Measurements from ENCODE around the gene CCL27. TPM values are rescaled to one million over a fixed set of nuclear protein-coding genes. Genes with fewer than 3 reads are reported as not detected.

Gene CCL27
- total and polyA plus RNA-seq, 4 donors: 0.66 to 1.0 (median 1.0) TPM; not detected in 1

DNA sequence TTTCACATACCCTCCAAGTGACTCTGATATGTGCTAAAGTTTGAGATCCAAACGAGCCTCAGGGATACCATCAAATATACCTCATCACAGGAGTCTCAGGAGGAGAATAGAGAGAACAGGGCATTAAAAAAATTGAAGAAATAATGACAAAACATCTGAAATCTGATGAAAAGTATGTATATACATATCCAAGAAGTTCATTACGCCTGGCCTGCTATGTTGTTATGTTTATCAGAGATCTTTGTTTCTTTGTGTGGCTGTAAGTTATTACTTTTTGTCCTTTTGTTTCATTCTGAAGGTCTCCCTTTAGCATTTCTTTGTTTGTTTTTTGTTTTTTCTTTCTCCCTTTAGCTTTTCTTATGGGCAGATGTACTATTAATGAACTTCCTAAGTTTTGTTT lies 31.1 kb upstream of the CCL27 start:
- Histone ChIP-seq H3K27ac (ENCODE audit: low read depth, low read length) (no peak overlapping the region), H3K4me3 (ENCODE audit: low read depth, low read length) (no peak overlapping the region), H3K36me3 (ENCODE audit: control insufficient read depth, insufficient read depth, low read length) (no peaks in the 10 kb centered on the region), H3K27me3 (ENCODE audit: control insufficient read depth, insufficient read depth, low read length) (no peaks in the 10 kb centered on the region), H3K9me3 (ENCODE audit: control insufficient read depth, insufficient read depth, low read length) (peaks cover 3% of the 10 kb centered on the region), H3K4me1 (ENCODE audit: control insufficient read depth, insufficient read depth, low read length) (no peaks in the 10 kb centered on the region)
- WGBS (ENCODE audit: insufficient coverage): no CpG with 5 or more reads among the region's 2 CpGs
- DNase-seq (ENCODE audit: low read depth in 4 of 6, low spot score in 6 of 6): no peak

DNA sequence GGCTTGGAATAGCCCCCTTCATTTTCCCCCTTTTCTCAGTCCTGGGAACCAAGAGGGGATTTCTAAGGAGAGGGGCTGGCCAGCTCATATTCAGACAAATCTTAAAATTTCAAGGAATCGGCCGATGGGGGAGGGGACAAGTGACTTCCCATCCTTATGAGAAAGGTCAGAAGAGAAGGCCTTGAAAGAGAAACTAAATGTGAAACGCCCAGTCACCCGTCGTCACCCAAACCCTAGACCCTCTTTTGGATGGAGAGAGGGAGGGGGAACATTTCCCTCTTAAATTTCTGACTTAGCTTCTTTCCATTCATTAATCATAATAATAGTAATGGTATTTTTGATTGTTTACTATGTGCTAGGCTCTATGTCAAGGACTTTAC lies 29.5 kb upstream of the CCL27 start:
- H3K27me3 ChIP-seq (ENCODE audit: control insufficient read depth, insufficient read depth, low read length): no peaks in the 10 kb centered on the region
- no CpG with 5 or more reads among the region's 5 CpGs for WGBS (ENCODE audit: insufficient coverage)
- no peaks in the 10 kb centered on the region for H3K36me3 ChIP-seq (ENCODE audit: control insufficient read depth, insufficient read depth, low read length)
- H3K4me3 ChIP-seq (ENCODE audit: low read depth, low read length): no peak overlapping the region
- no peak for DNase-seq (ENCODE audit: low read depth in 4 of 6, low spot score in 6 of 6)
- H3K27ac ChIP-seq (ENCODE audit: low read depth, low read length): no peak overlapping the region
- H3K9me3 ChIP-seq (ENCODE audit: control insufficient read depth, insufficient read depth, low read length): peaks cover 3% of the 10 kb centered on the region
- H3K4me1 ChIP-seq (ENCODE audit: control insufficient read depth, insufficient read depth, low read length): no peaks in the 10 kb centered on the region

DNA sequence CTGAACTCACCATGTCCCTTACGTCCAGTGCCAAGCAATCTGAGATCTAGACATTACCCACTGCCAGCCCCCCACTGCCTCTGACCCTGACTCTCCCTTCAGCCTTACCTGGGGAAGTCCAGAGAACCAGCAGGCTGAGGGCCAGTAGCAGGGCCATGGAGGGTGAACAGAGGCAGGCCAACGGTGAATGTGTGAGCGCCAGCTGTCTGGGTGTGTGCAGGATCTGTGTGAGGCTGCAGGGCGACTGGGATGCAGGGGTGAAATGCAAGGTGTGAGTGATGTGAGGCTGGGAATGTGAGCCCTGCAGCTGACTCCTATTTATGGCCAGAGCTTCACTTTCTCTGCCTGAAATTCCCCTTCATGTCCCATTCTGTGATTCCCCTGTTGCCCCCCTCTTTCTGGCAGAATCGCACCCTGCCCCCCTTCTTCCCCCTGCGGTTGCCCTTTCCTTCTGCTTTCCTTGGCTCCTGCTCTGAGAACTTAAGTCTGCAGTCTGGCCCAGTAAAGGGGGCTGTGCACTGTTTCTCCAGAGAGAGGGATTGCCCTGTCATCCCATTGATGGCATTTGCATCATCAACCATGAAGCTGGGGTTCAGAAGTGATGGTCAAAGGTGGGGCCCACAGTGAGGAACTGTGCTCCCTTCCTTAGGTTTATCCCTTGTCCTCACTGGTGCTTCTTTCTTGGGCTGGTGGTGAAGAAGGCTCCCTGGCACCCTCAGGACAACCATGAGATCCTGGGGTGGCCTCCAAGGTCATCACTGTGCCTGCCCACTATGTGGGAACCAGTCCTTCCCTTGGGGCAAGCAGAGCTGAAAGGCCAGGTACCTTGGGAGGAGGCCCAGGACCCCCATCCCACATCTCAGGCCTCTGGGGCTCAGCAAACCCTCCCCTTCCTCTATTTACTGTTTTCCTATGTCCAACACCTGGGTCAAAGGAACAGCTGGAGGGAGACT lies 28.8 kb upstream of the CCL27 start, which contains the start of gene CCL19:
TSS of gene CCL19 (minus strand) at position 294 of the 953 bp plus-strand sequence. CDS start at position 157, 137 bp downstream.
- Histone ChIP-seq H3K4me1 (ENCODE audit: control insufficient read depth, insufficient read depth, low read length) (no peaks in the 10 kb centered on the region), H3K27me3 (ENCODE audit: control insufficient read depth, insufficient read depth, low read length) (no peaks in the 10 kb centered on the region), H3K36me3 (ENCODE audit: control insufficient read depth, insufficient read depth, low read length) (no peaks in the 10 kb centered on the region), H3K4me3 (ENCODE audit: low read depth, low read length) (no peak within 1 kb of the TSS), H3K9me3 (ENCODE audit: control insufficient read depth, insufficient read depth, low read length) (peaks cover 3% of the 10 kb centered on the region), H3K27ac (ENCODE audit: low read depth, low read length) (no peak within 1 kb of the TSS)
- DNase-seq (ENCODE audit: low read depth in 4 of 6, low spot score in 6 of 6): peak in 1 of 6 donors; percentile 59
- 56% methylated on average over 3 of the region's 6 CpGs for WGBS (ENCODE audit: insufficient coverage)

DNA sequence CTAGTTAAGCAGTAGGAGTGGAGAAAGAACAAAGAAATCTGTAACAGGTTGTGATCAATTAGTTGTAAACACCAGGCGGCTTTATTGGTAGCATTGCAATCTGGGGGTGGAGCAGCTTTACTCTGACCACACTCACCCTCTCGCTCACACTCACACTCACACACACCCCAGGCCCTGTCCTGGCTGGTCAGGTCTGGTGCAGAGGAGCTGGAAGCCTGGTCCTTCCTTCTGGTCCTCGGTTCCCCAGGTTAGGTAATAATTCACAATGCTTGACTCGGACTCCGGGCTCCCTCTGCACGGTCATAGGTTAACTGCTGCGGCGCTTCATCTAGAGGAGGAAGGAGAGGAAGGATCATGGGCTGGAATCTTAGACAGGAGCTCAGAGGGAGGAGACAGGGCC lies 27.1 kb upstream of the CCL27 start:
- H3K27ac ChIP-seq (ENCODE audit: low read depth, low read length): no peak overlapping the region
- no peaks in the 10 kb centered on the region for H3K4me1 ChIP-seq (ENCODE audit: control insufficient read depth, insufficient read depth, low read length)
- no peak overlapping the region for H3K4me3 ChIP-seq (ENCODE audit: low read depth, low read length)
- no peaks in the 10 kb centered on the region for H3K36me3 ChIP-seq (ENCODE audit: control insufficient read depth, insufficient read depth, low read length)
- 88% methylated on average over 6 of the region's 8 CpGs for WGBS (ENCODE audit: insufficient coverage)
- peaks cover 3% of the 10 kb centered on the region for H3K9me3 ChIP-seq (ENCODE audit: control insufficient read depth, insufficient read depth, low read length)
- no peak for DNase-seq (ENCODE audit: low read depth in 4 of 6, low spot score in 6 of 6)
- no peaks in the 10 kb centered on the region for H3K27me3 ChIP-seq (ENCODE audit: control insufficient read depth, insufficient read depth, low read length)

DNA sequence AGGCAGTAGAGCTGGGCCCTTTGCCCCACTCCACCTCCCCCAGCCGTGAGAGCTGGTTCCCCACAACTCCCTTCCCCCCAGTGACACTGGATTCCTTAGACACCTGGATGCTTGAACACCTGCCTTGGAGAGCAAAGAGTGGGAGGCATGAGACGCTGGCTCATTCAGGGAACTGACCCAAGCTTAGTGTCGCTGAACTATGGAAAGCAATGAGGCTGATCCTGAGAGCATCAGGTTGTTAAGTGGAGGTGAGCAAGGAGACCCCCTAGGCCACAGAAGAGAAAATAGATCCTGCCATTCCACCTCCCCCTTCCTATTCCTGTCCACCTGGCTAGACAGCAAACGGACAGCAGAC lies 26.6 kb upstream of the CCL27 start:
- DNase-seq (ENCODE audit: low read depth in 4 of 6, low spot score in 6 of 6): no peak
- Histone ChIP-seq H3K9me3 (ENCODE audit: control insufficient read depth, insufficient read depth, low read length) (peaks cover 3% of the 10 kb centered on the region), H3K27ac (ENCODE audit: low read depth, low read length) (no peak overlapping the region), H3K4me1 (ENCODE audit: control insufficient read depth, insufficient read depth, low read length) (no peaks in the 10 kb centered on the region), H3K4me3 (ENCODE audit: low read depth, low read length) (no peak overlapping the region), H3K36me3 (ENCODE audit: control insufficient read depth, insufficient read depth, low read length) (no peaks in the 10 kb centered on the region), H3K27me3 (ENCODE audit: control insufficient read depth, insufficient read depth, low read length) (no peaks in the 10 kb centered on the region)
- WGBS (ENCODE audit: insufficient coverage): no CpG with 5 or more reads among the region's 4 CpGs

DNA sequence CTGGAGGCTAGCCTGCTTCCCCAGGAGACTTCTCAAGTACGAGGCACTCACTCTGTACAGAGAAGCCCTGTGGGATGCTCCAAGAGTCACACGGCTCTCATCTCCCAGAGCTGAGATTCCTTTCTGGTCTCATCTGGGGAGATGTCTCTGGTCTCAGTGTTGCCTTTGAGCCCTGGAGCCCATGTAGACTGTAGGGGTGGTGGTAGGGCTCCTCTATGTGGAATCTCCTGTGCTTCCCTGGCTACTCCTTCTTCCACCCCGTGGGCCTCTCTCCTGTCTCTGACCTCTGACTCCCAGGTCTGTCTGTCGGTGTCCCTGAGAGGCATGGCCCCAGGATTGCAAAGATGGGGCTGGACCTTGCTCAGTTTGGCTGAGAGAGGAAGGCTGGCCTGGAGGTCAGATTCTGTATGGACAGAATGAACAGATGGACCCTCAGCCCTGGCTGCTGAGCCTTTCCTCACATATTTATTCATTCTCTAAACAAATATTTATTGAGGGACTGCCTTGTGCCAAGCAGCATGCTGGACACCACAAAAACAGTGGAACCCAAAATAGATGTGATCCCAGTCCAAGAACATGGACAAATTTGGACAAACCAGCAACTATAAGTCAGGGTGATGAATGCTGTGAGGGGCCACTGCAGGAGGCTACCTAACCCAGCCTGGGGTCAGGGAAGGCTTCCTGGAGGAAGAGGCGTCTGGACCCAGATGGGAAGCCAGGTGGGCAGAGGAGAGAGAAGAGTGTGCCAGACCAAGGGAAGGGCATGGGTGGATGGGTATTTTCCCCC lies 26.1 kb upstream of the CCL27 start:
- Histone ChIP-seq H3K36me3 (ENCODE audit: control insufficient read depth, insufficient read depth, low read length) (no peaks in the 10 kb centered on the region), H3K4me1 (ENCODE audit: control insufficient read depth, insufficient read depth, low read length) (no peaks in the 10 kb centered on the region), H3K9me3 (ENCODE audit: control insufficient read depth, insufficient read depth, low read length) (peaks cover 3% of the 10 kb centered on the region), H3K27ac (ENCODE audit: low read depth, low read length) (no peak overlapping the region), H3K4me3 (ENCODE audit: low read depth, low read length) (no peak overlapping the region), H3K27me3 (ENCODE audit: control insufficient read depth, insufficient read depth, low read length) (no peaks in the 10 kb centered on the region)
- WGBS (ENCODE audit: insufficient coverage): 58% methylated on average over 3 of the region's 5 CpGs
- DNase-seq (ENCODE audit: low read depth in 4 of 6, low spot score in 6 of 6): no peak

DNA sequence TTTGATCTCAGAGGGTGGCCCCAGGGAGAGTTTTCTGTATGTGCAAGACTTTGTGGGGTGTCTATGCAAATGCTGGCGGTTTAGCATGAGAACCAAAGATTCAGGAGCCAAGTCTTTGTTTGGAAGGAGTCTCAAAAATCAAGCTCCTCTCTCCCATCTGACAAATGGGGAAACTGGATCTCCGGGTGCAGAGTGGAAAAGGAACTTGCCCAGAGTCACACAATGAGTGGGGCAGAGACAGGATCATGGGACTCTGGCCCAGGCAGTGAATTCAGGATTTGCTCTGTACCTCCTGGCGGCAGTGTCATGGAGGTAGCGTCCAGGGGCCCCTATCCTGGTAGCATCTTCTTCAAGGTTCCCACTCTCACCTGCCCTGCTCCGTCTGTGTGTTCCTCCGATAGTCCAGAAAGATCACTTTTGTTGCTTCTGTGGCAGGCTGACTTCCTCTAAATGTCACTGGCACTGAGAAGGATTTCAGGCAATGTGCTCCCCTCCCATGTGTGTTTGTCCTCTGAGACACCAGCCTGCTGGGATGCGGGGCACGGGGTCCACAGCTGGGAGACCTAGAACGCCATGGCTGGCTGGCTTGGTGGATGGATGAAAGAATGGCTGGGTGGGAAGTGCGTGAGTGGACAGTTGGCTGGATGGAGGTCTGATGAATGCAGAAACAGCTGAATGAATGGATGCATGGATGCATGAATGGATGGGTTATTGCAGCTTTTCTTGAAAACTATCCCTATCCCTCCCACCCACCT lies 25.0 kb upstream of the CCL27 start:
- 72% methylated on average over 9 of the region's 10 CpGs for WGBS (ENCODE audit: insufficient coverage)
- no peaks in the 10 kb centered on the region for H3K4me1 ChIP-seq (ENCODE audit: control insufficient read depth, insufficient read depth, low read length)
- no peaks in the 10 kb centered on the region for H3K36me3 ChIP-seq (ENCODE audit: control insufficient read depth, insufficient read depth, low read length)
- no peak overlapping the region for H3K27ac ChIP-seq (ENCODE audit: low read depth, low read length)
- H3K4me3 ChIP-seq (ENCODE audit: low read depth, low read length): no peak overlapping the region
- no peaks in the 10 kb centered on the region for H3K9me3 ChIP-seq (ENCODE audit: control insufficient read depth, insufficient read depth, low read length)
- no peak for DNase-seq (ENCODE audit: low read depth in 4 of 6, low spot score in 6 of 6)
- no peaks in the 10 kb centered on the region for H3K27me3 ChIP-seq (ENCODE audit: control insufficient read depth, insufficient read depth, low read length)

DNA sequence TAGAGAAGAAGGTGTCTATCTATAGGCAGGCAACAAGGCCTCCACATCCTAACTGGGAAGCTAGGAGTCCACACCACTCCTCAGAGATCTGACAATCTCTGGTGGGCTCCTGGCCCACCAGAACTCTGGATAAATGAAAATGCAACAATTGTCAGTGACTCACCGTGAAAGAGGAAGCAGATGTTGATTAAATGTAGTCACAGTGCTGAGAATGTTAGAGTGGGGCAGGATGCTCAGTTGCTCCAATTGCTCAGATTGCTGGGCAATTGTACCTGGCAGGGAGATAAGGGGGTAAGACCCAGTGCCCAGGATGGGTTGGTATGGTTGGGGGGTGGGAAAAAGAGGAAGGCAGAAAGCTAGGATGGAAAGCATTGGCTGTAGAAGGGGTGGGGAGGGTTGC lies 24.3 kb upstream of the CCL27 start:
- H3K27me3 ChIP-seq (ENCODE audit: control insufficient read depth, insufficient read depth, low read length): no peaks in the 10 kb centered on the region
- no peak for DNase-seq (ENCODE audit: low read depth in 4 of 6, low spot score in 6 of 6)
- H3K36me3 ChIP-seq (ENCODE audit: control insufficient read depth, insufficient read depth, low read length): no peaks in the 10 kb centered on the region
- H3K9me3 ChIP-seq (ENCODE audit: control insufficient read depth, insufficient read depth, low read length): no peaks in the 10 kb centered on the region
- 75% methylated on average over 1 of the region's 1 CpG for WGBS (ENCODE audit: insufficient coverage)
- no peak overlapping the region for H3K27ac ChIP-seq (ENCODE audit: low read depth, low read length)
- no peaks in the 10 kb centered on the region for H3K4me1 ChIP-seq (ENCODE audit: control insufficient read depth, insufficient read depth, low read length)
- no peak overlapping the region for H3K4me3 ChIP-seq (ENCODE audit: low read depth, low read length)

DNA sequence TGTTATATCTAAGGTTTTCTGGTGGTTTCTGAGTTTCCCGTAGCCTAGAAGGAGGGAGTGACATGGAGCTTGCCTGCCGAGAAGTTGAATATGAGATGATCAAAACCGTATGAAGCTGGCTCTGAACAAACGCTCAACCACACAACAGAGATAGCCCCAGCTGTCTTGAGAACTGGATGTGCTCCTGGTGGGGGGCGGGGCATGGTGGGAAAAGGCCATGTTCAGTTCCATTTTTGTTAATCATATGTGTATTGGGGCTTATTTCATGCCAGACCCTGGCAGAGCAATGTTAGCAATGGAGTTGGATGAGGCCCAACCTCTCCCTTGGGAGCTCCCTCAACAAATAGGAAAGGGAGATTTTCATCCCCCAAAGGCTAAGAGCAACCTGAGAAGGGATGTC lies 23.8 kb upstream of the CCL27 start:
- no peaks in the 10 kb centered on the region for H3K36me3 ChIP-seq (ENCODE audit: control insufficient read depth, insufficient read depth, low read length)
- DNase-seq (ENCODE audit: low read depth in 4 of 6, low spot score in 6 of 6): no peak
- 95% methylated on average over 3 of the region's 5 CpGs for WGBS (ENCODE audit: insufficient coverage)
- no peaks in the 10 kb centered on the region for H3K9me3 ChIP-seq (ENCODE audit: control insufficient read depth, insufficient read depth, low read length)
- H3K4me1 ChIP-seq (ENCODE audit: control insufficient read depth, insufficient read depth, low read length): no peaks in the 10 kb centered on the region
- no peak overlapping the region for H3K27ac ChIP-seq (ENCODE audit: low read depth, low read length)
- no peak overlapping the region for H3K4me3 ChIP-seq (ENCODE audit: low read depth, low read length)
- H3K27me3 ChIP-seq (ENCODE audit: control insufficient read depth, insufficient read depth, low read length): no peaks in the 10 kb centered on the region

Measured in spinal cord (tissue), 10 donors.